Medulla oblongata (tissue), 1 donor: ENCODE measurements around the gene TBCEL.
"Not testable (repeated sequence)": the region's sequence is repeated elsewhere in the genome, so short reads cannot be mapped to it uniquely, and the experiment has no call there.

Source experiments
- DNase-seq: peaks from one replicate; pipeline ENCODE4 v3.0.0-alpha.2; 2015; ENCODE audit errors: extremely low spot score

TBCEL gene, protein sequence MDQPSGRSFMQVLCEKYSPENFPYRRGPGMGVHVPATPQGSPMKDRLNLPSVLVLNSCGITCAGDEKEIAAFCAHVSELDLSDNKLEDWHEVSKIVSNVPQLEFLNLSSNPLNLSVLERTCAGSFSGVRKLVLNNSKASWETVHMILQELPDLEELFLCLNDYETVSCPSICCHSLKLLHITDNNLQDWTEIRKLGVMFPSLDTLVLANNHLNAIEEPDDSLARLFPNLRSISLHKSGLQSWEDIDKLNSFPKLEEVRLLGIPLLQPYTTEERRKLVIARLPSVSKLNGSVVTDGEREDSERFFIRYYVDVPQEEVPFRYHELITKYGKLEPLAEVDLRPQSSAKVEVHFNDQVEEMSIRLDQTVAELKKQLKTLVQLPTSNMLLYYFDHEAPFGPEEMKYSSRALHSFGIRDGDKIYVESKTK

DNA sequence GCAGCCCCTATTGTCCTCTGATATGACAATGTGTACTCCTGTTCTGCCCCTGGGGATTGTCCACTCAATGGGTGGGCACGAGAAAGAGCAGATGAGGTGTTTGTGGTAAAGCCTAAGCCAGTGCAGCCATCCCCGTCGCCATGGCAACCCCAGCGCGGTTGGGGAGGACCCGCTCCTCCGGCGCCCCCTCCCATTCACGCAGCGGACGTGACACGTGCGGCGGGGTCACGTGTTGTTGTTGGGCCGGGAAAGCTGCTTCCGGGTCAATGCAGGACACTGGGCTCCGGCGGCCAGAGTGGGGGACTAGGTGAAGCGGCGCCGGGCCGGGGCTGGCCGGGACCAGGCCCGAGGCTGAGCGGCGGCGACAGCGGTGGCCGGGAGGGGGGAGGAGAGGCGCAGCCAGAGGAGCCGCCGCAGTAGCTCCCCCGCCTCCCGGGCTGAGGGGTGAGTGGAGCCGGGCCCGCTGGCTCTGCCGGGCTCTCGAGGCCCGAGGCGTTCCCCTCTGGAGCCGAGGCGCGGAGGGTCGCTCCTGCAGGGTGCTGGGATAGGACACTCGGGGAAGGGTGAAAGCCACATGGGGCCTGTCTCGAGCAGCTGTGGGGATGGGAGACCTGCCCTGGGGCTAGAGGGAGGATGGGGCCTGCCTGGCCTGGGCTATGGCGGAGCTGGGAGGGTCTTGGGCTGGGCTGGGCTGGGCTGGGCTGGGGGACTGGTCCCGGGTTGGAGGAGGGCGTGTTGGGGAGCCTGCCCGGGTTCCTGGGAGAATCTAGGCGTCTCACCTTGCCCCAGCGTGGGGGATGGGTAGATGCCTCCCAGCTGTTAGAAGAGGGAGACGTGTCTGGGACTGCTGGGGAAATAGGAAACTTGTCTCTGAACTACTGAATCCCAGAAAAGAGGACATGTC, at the start of gene TBCEL:
Gene TBCEL (plus strand): TSS at position 255 of the 904 bp plus-strand sequence. CDS start 21,589 bp downstream, outside the sequence.
- DNase-seq, result peak; percentile 88

DNA sequence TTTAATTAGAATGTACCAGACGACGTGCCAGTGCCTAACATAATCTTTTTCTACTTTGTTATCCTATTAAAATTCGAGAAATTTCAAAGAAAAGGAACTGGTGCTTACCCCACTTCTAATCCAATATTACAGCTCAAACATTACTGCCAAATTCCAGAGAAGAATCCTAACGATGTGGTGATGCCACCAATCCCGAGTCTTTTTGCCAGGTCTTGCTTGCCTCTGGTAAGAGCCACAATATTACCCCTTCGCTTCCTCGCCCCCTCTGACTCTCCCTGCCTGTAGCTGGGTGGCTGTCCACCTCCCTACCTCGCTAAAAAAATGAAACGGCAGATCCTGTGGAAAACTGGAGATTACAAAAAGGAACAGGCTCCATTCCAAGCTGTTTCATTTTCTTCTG, 49.4 kb upstream of the TBCEL start:
- no peak for DNase-seq

DNA sequence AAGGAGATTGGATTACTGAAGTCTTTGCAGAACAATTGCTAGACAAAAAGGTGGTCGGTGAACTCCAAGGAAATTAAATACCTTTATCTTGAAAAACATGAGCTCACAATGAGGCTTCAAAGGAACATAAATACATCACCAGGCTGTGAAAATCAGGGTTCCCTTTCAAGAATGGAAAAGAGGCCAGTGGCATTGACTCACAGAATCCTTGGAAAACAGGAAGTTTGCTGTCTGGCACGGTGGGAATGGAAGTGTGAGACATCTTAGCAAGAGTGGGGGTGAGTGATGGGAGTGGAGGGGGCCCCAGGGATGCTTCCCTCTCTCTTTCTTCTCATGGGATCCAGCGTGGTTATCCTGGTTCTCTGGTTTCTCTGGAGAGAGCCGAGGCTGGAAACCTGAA, 48.9 kb upstream of the TBCEL start:
- DNase-seq, result no peak

DNA sequence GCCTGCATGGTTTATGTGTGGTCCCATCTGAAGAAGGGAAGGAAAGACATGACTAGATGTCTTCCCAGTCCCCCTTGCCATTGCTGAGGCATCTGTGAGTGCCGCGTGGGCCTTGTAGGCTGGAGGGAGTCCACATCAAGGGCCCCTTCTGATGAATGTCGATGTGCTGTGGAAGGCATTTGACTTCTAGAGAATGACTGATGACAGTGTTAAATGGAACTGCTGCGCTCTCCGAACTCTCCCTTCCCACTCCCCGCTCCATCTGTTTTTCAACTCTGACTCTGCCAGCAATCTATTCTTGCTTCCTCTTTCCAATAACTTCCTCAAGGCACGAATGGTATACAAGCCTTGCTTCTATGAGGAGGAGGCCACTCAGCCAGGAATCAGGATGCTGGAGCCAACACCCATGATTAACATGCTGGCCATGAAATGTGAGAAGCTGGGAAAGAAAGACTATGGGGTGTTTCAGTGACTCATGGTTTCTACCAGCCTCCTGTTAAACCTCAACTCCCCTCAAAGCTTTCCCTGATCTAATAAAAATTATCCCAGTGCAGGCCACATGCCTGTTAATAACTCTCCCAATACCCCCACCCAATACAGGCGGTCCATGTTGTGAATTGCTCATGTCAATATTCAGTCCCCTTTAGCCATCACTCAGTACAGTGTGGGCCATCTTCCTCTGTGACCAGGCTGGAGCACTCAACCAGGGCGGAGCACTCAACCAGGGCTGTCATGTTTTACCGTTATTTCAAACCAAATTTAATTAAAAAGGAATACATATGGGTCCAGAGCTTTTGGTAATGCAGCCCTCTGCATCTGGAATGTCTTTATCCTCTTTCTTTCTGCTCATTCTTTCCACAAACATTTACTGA, 46.4 kb upstream of the TBCEL start:
- DNase-seq, result no peak

DNA sequence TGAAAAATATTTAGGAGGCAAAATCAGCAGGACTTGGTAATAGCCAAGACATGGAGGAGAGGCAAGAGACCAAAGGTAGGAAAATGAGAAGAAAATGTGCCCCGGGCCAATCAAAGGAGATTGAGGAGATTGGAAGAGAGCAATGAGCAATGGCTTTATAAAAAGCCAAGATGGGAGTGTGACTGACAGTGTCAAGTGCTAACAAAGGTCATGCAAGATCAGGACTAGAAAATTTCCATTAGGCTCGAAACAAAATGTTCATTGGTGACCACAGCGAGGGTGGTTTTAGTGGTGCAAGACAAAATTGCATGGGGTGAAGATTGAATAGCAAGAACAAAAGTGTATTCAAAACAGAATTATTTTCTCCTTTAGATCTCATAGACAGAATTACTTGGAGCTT, 45.2 kb upstream of the TBCEL start:
- no peak for DNase-seq

DNA sequence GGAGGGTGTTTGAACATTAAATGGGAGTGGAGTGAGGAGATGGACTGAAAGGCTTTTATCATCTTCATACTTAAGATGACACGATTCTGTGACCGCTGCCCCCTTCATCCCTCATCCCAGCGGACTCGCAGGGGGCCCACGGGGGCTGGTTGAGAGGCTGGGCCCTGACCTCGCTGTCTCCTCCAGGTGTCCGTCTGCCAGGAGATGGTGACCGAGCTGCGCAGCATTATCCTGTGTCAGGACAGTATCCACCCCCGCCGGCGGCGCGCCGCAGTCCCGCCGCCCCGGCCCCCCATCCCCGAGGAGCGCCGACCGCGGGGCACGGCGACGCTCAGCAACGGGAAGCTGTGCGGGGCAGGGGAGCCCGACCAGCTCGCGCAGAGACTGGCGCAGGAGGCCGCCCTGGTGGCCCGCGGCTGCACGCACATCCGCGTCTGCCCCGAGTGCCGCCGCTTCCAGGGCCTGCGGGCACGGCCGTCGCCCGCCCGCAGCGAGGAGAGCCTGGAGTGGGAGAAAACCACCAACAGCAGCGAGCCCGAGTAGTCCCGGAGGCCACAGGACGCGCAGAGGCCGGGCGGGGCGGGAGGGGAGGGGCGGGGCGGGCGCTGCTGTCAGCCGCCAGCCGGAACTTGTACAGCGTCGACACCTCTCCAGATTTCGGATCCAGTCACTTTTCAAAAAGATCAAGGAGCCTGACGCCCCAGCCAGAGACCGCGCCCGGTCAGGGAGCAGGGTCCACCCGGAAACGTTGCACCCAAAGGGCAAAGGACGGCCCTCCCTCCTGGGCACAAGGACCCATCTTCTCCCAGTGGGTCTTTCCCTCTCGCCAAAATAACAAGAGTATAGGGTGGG, 38.0 kb upstream of the TBCEL start:
- peak; percentile 8 for DNase-seq

DNA sequence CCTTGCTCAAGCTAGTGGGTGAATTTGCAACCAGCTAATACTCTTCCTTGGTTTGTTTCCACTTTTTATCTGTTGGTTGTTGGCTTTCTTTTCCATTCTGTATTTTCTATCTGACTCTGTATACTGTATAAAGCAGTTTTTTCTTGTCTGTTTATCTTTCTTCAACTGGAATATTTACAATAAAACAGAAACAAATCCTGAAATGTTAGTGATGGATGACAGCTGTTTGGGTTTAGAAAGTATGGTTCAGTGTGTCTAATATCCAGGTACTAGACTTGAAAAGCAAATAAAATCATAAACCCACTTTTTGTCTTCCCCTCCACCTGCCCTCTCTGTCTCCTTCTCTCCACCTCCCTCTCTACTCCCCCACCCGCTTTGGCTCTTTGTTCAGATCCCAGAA, 35.3 kb upstream of the TBCEL start:
- DNase-seq, result no peak

DNA sequence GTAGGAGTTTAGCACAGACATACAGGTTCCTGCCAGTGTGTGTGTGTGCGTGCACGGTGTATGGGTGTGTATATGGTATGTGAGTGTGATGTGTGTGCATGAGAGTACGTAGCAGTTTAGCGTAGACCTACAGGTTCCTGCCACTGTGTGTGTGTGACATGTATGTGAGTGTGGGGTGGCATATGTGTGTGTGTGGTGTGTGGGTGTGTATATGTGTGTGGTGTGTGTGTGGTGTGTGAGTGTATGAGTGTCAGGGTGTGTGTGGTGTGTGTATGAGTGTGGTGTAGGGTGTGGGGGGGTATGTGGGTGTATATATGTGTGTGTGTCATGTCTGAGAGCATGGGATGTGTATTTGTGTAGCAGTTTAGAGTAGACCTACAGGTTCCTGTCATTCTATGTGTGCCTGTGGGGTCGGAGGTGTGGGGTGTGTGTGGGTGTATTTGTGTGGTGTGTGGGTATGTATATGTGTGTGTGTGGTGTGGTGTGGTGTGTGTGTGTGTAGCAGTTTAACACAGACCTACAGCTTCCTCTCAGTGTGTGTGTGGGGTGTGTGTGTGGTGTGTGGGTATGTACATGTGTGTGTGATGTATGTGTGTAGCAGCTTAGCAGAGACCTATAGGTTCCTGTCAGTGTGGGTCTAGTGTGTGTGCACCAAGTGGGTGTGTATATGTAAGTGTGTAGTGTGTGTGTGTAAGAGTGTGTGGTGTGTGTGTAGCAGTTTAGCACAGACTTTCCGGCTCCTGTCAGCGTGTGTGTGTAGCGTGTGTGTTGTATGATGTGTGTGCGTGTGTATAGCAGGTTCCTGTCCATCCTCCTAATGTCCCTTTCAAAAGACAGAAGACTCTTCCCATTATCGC, 31.8 kb upstream of the TBCEL start:
- DNase-seq, result no peak

DNA sequence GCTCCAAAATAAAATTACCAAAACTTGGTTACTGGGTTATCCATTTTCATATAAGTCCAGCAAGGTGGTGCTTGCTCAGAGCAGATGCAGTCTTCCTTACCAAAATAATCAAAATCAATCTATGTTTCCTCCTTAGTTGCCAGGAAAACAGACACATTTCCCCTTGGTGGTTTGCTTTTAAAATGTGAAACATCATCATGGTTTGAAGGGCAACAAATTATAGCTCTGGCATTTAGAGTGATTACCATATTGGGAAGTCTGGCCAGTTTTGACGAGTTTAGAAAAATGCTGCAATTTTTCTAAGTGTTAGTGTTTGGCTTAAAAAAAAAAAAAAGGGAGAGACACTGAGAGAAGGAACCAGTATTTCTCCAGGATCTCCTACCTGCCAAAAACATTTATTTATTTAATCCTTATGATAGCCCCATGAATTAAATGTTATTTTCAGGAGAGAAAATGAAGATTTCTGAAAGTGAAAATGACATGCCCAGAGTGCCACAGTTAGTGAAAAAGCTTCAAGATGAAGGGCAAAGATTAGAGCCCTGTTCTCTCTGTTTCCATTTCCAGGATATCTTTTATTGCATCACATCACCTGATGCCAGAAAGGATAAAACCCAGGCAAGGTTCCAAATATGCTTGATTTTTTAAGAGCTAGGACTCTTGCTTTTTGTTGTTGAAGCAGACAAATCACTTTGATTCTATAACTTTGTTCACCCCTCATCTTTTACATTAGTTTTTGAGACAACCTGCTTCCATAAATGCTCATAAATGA, 29.6 kb upstream of the TBCEL start:
- DNase-seq, result no peak

DNA sequence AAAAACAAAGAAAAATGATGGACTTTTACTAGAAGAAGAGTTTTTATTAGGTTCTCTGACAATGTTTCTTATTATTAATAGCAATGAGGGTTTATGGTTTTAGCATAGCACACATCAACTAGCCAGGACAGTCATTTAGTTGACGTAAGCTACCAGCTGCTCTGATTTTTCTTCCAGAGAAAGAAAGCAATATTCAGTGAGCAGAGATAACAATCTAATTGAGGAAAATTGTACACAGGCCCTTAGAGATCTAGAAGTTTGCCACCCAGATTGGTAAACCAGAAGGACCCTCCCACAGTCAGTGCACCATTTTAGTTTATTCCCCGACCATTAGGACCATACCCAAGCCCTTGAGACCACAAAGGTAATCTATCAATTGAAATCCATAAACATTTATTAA, 28.7 kb upstream of the TBCEL start:
- no peak for DNase-seq

DNA sequence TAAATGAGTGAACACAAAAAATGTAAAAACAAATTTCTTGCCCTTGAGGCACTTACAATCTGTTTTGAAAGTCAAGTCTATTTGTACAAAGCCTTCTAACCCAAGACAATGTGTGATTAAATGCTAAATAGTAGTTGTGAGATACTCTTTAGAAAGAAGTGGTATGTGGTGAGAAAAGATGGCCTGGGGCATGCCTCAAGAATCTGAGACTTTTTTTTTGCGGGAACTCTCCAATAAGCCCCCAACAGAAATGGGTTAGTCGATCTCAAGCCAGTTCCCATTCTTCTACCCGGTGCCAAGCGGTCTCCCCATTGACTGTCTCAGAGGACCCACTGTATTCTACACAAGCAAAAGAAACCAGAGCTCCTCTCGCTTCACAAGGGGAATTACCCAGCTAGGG, 26.9 kb upstream of the TBCEL start:
- no peak for DNase-seq

DNA sequence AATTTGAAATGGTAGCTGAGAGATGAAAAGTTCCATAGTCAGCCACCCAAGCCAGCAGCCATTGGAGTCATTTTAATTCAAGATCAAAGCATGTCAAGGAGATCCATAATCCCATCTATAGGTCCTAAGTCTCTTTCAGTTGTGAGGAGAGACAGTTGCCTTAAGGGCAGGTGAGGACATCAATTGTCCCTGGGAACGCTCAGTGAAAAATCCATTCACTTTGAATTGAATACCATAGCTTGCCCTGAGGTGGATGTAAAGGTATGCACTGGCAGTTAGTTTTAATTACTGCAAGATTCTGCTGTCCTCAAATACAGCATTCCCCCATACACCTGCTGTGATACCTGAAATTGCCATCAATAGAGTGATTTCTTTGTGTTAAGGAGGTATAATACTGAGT, 25.3 kb upstream of the TBCEL start:
- DNase-seq, result no peak

DNA sequence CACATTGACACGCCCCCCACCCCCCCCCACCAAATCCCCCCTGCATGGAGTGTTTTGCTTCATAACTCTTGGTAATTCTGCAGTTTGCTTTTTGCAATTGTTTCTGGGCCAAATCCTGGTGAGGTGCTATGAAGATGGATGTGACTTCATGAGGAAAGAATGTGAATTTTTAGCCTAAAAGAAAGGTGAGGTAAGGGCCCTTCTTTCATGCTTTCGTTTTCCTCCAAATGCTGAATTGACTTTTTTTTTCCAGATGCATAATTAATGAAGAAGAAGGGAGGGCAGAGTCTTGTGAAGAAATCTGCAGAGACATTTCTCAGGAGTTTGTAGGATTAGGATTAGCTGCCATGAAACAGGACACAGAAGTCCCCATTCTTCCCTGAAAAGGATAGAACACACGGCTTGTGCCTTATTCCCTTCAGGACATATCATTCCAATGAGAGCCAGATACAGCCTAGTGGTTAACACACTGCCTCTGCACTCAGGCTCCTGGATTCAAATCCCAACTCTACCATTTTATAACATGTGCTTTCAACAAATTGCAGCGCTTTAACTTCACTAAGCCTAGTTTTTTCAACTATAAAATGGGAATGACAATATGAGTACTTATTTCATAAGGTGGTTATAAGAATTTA, 19.6 kb upstream of the TBCEL start:
- DNase-seq, result no peak

DNA sequence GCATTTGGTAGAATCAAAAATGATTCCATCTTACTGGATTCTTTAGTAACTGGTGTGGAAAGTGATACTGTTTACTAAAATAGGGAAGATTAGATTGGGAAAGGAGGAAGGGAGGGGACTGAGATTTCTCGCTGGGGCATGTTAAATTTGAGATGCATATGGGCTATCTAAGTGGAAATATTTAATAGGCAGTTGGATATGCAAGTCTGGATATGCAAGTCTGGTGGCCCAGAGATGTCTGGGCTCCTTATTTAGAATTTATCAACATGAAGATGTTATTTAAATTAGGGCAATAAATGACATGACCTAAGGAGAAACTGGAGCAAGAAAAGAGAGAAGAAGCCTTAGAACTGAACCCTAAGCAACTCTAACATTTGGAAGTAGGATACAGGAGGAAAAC, 17.0 kb upstream of the TBCEL start:
- no peak for DNase-seq

DNA sequence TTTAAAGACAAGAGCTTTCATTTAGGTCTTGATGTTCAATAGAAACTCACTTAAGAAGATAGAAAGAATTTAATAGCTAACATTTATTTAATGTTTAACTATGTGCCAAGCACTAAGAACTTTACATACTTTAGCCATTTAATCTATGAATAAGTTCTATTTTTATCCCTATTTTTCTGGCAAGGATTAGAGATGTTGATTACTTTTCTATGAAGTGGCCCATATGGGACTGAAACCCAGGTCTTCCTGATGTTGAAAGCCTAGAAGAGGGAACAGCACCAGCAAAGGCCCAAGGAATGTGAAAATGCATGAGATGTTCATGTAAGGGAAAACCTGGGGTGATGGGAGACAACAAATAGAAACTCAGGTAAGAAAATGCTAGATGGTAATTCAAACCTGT, 15.4 kb upstream of the TBCEL start:
- no peak for DNase-seq

DNA sequence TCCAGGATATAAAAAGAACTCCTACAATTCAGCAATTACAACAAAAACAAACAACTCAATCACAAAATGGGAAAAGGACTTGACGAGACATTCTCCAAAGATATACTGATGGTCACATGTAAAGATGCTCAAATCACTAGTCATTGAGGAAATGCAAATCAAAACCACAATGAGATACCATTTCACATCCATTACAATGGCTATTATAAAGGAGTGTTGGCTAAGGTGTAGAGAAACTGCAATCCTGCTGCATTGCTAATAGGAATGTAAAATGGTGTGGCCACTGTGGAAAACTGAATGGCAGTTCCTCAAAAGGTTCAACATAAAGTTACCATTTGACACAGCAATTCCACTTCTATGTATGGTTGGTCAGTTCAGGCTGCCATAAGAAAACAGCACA, 11.8 kb upstream of the TBCEL start:
- no peak for DNase-seq

DNA sequence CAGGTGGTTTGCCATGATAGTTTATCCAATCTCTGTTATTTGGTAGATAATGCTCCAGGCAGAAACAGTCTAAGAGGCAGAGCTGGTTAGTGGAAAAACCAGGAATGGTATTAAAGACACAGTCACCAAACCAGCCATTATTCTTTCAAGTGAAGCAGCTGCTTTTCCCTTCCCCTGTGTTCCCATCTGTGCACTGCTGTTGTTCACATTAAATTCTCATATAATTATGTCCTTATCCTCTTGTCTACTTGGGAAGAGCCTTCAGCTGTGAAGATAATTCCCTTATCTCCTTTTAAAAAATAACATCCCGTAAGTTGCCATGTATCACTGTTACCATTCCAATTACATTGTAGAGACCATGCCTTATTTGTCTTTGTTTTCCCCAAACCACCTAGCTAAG, 5.2 kb upstream of the TBCEL start:
- DNase-seq, result no peak

DNA sequence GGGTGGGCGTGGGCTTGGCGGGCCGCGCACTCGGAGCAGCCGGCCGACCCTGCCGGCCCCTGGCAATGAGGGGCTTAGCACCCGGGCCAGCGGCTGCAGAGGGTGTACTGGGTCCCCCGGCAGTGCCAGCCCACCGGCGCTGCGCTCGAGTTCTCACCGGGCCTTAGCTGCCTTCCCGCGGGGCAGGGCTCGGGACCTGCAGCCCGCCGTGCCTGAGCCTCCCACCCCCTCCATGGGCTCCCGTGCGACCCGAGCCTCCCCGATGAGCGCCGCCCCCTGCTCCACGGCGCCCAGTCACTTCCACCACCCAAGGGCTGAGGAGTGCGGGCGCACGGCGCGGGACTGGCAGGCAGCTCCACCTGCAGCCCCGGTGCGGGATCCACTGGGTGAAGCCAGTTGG, 2.2 kb upstream of the TBCEL start:
- not testable (repeated sequence) for DNase-seq

DNA sequence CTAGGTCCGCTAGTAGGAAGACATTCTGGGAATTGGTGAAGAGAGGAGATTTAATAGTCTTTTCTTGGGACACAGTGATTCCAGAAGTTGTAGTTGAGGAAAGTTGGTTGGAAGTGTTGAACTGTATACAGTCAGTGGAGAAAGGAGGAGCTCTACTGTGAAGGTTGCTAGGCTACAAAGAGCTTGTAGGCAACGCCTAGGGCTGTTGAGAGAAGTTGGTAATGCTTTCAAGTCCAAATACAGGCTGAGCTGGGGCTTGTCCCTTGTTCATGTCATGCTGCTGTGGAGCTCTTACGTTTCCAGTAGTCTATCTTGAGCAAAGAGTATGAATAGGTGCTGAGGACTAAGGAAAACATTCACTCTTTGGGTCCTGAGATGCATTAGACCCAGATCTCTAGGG, 1.1 kb downstream of the TBCEL start:
- no peak for DNase-seq
